Ascending aorta (tissue), 2 donors: Measurements from ENCODE around the gene LRRC32. TPM values are rescaled to one million over a fixed set of nuclear protein-coding genes. Genes with fewer than 3 reads are reported as not detected.

Experiments
- DNase-seq, 2 donors: peaks; one replicate each; pipeline ENCODE4 v3.0.0-alpha.2; 2019; ENCODE audit warnings: low spot score in 2 of 2
- H3K27ac ChIP-seq, 2 donors: fragments of 200-600 bp; sonication (generic); one replicate each; pipeline ENCODE4 v1.5.1; 2016 to 2017; ENCODE audit warnings: mild to moderate bottlenecking in 1 of 2
- H3K27me3 ChIP-seq: fragments of 200-600 bp; sonication (generic); one replicate; pipeline ENCODE4 v1.5.1; 2017
- H3K36me3 ChIP-seq, 2 donors: fragments of 200-600 bp; sonication (generic); one replicate each; pipeline ENCODE4 v1.5.1; 2016
- H3K4me1 ChIP-seq, 2 donors: fragments of 200-600 bp; sonication (generic); one replicate each; pipeline ENCODE4 v1.5.1; 2016 to 2017; ENCODE audit warnings: mild to moderate bottlenecking in 1 of 2
- H3K4me3 ChIP-seq, 2 donors: fragments of 200-600 bp; sonication (generic); one replicate each; pipeline ENCODE4 v1.5.1; 2016 to 2017; ENCODE audit warnings: mild to moderate bottlenecking in 1 of 2
- H3K9me3 ChIP-seq, 2 donors: fragments of 200-600 bp; sonication (generic); one replicate each; pipeline ENCODE4 v1.5.1; 2016
- CTCF ChIP-seq, 3 experiments: fragments of 200-600 bp in 2 of 3; fragments of 450-650 bp in 1 of 3; sonication (generic) in 2 of 3; IDR thresholded peaks; one replicate each; pipeline ENCODE4 v1.5.1; 2016 to 2019; ENCODE audit warnings: antibody characterized with exemption in 3 of 3, mild to moderate bottlenecking in 1 of 3, moderate library complexity in 1 of 3
- intact Hi-C: fragments of 100-400 bp; cut with DNase I; formaldehyde crosslinking; loops from one replicate; pipeline ENCODE4 v1.15.1; 2023
- total RNA-seq: library from RNA; depleted of rRNA; stranded (reverse); fragments of >200 nt; gene quantifications from one replicate; pipeline ENCODE4 v1.1.0, GENCODE V29; 2016

The LRRC32 gene
- total RNA-seq = 280 TPM

DNA sequence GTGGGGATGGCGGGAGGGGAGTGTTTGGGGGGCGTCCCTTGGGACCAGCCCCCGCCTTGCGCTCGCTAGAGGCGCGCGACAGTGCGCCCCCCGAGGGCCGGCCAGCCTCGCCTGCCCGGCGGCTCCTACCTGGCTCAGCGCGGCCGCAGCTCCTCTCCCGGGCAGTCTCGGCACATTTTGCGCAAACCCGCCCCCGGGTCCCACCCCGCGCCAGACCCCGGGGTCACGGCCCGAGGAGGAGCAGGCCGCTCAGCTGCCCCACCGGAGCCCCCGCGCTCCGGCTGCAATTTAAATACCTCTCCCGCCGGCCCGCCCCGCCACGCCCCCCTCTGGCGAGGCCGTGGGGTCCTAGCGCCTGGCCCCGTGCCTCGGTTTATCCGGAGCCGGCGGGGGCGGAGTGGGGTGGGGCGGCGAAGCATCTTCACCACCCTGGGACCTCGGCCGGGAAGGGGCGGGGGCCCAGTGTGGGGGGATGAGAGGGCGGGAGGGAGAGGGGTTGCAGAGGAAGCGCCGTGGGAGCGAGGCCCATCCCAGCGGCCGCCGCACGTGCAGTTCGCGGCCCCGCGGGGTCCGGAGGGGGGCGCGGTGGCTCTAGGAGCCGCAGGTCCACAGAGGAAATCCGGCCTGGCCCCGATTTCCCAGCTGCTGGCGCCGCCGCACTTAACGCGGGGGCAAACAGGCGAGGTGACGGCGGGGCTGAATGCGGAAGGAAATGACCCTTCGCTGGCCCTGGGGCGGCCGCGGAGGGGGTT, at the start of gene LRRC32:
TSS of gene LRRC32 (minus strand) at position 263 of the 752 bp plus-strand sequence. CDS start 4,793 bp downstream, outside the sequence.
- Histone ChIP-seq H3K36me3 (peaks cover 0 to 3% of the 10 kb centered on the region in 2 donors), H3K27me3 (no peaks in the 10 kb centered on the region), H3K27ac (peak within 1 kb of the TSS; percentile 83 to 91), H3K9me3 (no peaks in the 10 kb centered on the region), H3K4me1 (peaks cover 18 to 33% of the 10 kb centered on the region in 2 donors), H3K4me3 (peak within 1 kb of the TSS; percentile 86 to 95)
- peak in 1 of 2 donors; percentile 79 for DNase-seq
- TF ChIP-seq CTCF (IDR thresholded peaks at IDR 0.05) = peak in 1 of 3 experiments; percentile 15
- intact Hi-C loops = loop anchor here (1.0 to 5.0 kb wide), 5 partner anchors 58 to 433 kb away; partner anchors contain the start of genes EMSY, GVQW3 and THAP12

DNA sequence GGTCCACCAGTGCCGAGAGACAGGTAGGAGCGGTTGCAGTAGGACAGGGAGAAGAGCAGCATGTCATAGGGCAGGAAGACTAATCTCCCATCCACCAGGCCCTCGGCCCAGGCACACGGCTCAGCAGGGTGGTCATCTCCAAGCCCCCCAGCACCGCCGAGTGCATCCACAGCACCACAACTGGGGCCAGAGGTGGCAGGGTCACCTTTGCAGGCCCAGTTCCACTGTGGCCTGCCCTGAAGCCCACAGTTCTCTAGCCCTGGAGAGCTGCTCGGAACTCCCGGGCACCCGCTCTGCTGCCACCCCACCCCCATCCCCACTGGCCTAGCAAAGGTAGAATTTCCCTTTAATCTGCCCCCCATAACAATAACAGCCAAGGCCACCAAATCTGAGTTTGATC, 49.1 kb upstream of the LRRC32 start:
- DNase-seq = no peak
- no peaks in the 10 kb centered on the region for H3K27me3 ChIP-seq
- TF ChIP-seq CTCF (IDR thresholded peaks at IDR 0.05) = no peak
- no peaks in the 10 kb centered on the region for H3K36me3 ChIP-seq
- no peak overlapping the region for H3K4me3 ChIP-seq
- H3K4me1 ChIP-seq = peaks cover 0 to 3% of the 10 kb centered on the region in 2 donors
- H3K27ac ChIP-seq = no peak overlapping the region
- no peaks in the 10 kb centered on the region for H3K9me3 ChIP-seq
- intact Hi-C loops = no loop called here

GRCh38 chr11:76719281-76719680, 48.7 kb upstream of the LRRC32 start:
- Histone ChIP-seq H3K4me1 (peaks cover 0 to 3% of the 10 kb centered on the region in 2 donors), H3K27ac (no peak overlapping the region), H3K36me3 (no peaks in the 10 kb centered on the region), H3K27me3 (no peaks in the 10 kb centered on the region), H3K4me3 (no peak overlapping the region), H3K9me3 (no peaks in the 10 kb centered on the region)
- DNase-seq = no peak
- intact Hi-C loops = no loop called here
- no peak for TF ChIP-seq CTCF (IDR thresholded peaks at IDR 0.05)

- H3K9me3 ChIP-seq = no peaks in the 10 kb centered on the region
- TF ChIP-seq CTCF (IDR thresholded peaks at IDR 0.05) = no peak
- no peaks in the 10 kb centered on the region for H3K27me3 ChIP-seq
- no peak overlapping the region for H3K4me3 ChIP-seq
- H3K4me1 ChIP-seq = peaks cover 0 to 3% of the 10 kb centered on the region in 2 donors
- no peak overlapping the region for H3K27ac ChIP-seq
- H3K36me3 ChIP-seq = no peaks in the 10 kb centered on the region
- intact Hi-C loops = no loop called here
- DNase-seq = no peak
These were observed 47.3 kb upstream of the LRRC32 start for GRCh38 chr11:76717816-76718215.

DNA sequence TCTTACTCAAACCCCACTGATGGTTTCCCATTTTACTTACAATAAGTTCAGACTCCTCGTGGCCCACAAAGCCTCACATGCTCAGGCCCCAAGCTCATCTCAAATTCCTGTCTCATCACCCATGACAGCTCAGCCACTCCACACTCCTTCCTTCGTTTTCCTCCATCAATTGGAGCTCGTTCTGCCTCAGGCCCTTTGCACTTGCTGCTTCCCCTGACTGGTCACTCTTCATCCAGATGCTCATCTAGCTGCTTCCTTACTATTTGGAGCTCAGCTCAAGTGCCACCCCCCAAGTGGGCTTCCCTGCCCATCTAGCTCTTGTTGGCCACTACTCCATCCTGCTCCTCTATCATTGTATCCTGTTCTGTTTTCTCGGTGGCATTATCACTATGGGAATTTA, 46.8 kb upstream of the LRRC32 start:
- intact Hi-C loops = no loop called here
- TF ChIP-seq CTCF (IDR thresholded peaks at IDR 0.05) = no peak
- peaks cover 0 to 3% of the 10 kb centered on the region in 2 donors for H3K4me1 ChIP-seq
- no peaks in the 10 kb centered on the region for H3K9me3 ChIP-seq
- no peak for DNase-seq
- H3K27me3 ChIP-seq = no peaks in the 10 kb centered on the region
- no peak overlapping the region for H3K4me3 ChIP-seq
- H3K27ac ChIP-seq = no peak overlapping the region
- no peaks in the 10 kb centered on the region for H3K36me3 ChIP-seq
